GM21381 (cell line): ENCODE data around the gene AP1S3.

ENCODE experiments used
- ATAC-seq: cut with Tn5 transposase; IDR thresholded peaks from one replicate; pipeline ENCODE4 v1.9.1; 2021; ENCODE audit warnings: mild to moderate bottlenecking, moderate library complexity; ENCODE audit not compliant: unreplicated experiment

The AP1S3 gene

DNA sequence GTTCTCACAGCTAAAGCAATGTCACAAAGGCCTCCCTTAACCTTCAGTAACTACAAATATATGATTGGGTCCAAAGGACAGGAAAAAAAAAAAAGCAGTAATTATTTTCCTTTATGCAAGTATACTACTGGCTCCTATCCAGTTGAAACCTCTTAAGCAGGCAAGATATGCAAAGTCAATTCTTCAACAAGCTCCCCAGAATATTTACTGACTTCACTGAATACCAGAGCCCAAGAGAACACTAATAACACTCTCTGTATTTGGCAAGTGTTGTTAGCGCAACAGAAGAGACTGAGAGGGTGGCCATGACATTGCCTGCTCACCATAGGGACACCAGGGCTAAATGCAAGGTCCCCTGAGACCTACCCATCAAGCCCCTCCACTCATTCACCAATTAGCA, 74.5 kb downstream of the AP1S3 start:
- no peak for ATAC-seq

DNA sequence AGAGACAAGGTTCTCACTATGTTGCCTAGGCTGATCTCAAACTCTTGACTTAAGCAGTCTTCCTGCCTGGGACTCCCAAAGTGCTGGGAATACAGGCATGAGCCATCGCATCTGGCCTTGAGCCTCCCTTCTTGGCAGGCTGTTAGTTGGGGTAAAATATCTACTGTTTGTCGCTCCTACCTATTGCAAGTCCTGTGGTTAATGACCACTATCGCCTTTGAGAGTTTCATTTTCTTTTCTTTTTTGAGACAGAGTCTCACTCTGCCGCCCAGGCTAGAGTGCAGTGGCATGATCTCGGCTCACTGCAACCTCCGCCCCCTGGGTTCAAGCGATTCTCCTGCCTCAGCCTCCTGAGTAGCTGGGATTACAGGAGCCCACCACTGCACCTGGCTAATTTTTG, 75.6 kb downstream of the AP1S3 start:
- peak; percentile 68 for ATAC-seq

DNA sequence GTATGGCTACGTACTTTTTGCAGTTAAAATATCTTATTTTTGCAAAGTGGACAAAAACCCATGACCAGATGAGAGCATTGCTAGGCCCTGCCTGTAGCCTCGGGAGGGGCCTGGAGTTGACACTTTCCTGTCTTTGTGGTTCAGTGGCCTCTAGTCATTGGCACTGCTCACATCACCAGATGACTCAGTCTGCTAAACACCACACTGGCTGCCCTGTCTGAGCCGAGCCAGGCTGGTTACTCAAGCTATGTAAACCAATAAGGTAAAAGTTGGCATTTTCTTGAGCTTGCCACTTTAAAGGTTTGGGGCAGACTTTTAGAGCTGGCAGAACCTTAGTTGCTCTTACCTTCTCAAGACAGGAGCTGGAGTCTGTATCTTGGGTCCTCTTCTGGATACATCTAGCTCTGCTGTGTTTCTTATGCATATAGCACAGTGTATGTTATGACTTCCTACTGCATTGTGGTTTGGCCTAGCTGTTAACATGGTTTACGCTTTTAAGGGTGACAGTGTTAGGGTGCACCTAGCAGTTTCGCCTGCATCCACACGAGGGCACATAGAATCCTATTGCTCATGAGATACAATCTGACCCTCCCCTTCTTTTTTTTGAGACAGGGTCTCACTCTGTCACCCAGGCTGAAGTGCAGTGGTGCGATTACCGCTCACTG, 76.4 kb downstream of the AP1S3 start:
- peak; percentile 85 for ATAC-seq

DNA sequence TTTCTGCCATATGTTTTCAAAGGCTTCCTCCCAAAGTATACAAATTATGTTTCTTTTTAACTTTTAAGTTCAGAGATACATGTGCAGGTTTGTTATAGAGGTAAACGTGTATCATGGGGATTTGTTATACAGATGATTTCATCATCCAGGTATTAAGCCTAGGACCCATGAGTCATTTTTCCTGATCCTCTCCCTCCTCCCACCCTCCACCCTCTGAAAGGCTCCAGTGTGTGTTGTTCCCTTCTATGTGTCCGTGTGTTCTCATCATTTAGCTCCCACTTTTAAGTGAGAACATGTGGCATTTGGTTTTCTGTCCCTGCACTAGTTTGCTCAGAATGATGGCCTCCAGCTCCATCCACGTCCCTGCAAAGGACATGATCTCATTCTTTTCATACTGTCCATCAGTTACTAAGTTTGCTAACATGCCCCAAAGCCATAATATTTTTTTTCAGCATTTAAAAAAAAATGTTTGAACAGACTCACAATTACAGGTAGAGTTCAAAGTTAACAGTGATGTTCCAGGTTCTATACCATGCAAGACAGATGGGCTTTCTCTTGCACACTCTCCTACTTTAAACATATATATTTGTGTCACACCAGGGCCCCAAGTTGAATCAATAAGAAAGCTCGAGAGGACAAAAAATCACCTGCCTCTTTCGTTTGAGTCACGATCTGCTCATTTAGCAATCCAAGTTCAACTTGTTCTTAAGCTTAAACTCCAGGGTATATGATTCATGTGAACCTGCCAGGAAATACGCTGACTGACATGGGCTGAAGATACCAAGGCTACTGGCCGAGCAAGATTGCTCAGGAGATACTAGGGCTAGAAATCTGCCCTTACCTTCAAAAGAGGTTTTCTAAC, 77.6 kb downstream of the AP1S3 start:
- ATAC-seq, result no peak

DNA sequence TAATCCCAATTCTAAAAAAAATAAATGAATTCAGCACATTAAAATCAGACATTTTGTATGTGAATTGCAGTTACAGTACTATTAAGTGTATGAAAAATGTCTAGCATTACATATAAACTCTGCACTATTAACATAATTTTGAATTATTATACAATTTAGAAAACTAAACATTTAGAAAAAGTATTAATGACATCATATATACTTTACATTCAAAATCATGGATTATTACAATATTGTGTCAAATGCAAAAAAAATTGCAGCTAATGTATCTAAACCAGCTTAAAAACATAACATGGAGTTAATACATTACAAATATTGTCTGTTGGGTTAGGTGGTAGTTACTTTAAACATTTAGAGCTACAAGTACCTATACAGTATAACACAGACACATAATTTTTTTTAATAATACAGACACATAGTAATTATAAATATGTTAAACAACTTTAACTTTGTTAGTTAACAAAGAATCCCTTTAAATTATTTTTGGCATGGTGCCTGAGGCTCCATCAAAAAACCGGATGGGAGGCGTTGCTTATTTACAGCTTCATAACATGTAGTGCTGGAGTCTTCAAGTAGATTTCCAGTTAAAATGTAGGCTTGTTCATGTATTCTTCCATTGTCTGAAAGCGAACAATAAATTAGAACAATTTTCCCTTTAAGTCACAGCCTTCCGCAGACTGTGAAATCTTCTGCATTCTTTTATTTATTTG, 79.1 kb downstream of the AP1S3 start:
- no peak for ATAC-seq

DNA sequence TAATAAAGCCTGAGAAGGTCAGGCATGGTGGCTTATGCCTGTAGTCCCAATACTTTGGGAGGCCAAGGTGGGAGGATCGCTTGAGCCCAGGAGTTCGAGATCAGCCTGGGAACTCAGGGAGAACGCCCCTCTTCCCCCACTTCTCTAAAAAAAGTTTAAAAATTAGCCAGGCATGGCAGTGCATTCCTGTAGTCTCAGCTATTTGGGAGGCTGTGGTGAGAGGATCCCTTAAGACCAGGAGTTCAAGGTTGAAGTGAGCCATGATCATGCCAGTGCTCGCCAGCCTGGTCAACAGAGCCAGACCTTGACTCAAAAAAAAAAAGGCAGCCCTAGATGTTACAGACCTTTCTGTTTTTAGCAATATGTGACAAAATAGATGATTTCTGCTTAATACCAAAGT, 83.4 kb downstream of the AP1S3 start:
- ATAC-seq, result no peak

DNA sequence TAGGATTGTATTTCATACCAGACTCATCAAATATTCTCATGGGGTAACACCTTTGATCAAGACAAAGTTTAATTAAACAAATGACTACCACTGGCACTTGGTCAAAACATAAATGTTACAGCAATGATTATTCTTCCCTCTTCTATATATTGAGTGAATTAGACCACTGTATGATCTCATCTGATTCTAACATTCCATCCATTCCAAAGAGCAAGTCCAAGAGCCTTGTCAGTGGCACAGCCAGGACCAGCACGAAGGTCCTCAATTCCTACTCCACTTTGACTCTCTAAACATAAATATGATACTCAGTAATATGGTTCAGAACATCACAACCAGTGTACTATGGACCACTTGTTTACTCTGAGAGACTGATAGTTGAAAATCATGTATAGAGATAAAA, 86.4 kb downstream of the AP1S3 start:
- ATAC-seq, result no peak

DNA sequence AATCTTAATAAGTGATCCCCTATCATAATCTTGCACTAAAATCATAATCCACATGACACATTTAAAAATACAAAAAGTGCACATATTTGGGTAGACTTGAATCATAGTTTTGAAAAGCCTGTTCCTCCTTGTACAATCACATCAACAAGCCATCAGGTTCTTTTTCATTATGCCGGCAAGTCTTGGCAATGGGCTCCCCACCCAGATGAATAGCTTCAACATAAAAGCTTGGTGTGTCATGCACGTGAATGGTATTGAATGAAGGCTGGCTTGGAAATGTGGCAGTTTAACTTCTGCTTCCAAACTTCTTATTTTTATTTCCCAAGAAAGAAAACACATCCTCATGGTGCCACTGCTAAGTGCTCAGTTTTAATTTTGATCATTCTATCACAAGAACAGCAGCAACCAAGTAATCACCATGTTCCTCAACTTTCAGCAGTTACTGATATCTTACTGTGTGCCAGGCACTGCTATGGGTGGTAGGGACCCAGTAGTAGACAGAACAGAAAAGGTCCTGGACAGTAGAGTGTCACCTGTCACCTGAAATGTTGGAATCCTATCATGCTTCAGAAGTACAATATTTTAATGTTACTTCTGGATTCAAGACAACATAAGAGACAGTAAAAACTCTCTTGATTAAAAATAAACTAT, 89.9 kb downstream of the AP1S3 start:
- no peak for ATAC-seq

DNA sequence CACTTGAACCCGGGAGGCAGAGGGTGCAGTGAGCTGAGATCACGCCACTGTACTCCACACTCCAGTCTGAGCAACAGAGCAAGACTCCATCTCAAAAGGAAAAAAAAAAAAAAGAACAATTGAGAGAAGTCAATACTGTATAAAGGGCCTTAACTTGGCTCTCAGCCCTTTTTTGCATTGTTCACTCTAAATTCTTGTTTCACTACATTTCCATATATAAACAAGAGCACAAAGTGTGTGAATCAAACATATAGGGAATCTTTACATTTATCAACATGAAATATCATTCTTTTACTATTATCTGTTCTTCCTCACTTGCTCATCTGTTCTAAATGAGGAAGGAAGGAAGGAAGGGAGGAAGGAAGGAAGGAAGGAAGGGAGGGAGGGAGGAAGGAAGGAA, 90.8 kb downstream of the AP1S3 start:
- ATAC-seq, result no peak

- ATAC-seq, result no peak
These were observed 92.8 kb downstream of the AP1S3 start for GRCh38 chr2:223744580-223744979.

- no peak for ATAC-seq
These were observed 96.7 kb downstream of the AP1S3 start for GRCh38 chr2:223740679-223741078.

- ATAC-seq, result no peak
These were observed 100.2 kb downstream of the AP1S3 start for GRCh38 chr2:223737207-223737606.

DNA sequence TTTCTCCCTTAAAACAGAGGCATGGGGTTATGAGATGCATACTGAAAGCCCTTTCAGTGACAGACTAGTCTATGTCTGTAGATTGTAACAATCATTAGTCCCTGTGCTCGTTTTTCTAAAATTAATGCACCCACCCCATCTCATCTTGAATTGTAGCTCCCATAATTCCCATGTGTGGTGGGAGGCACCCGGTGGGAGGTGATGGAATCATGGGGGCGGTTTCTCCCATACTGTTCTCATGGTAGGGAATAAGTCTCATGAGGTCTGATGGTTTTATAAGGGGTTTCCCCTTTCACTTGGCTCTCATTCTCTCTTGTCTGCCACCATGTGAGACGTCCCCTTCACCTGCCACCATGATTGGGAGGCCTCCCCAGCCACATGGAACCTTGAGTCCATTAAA, 100.9 kb downstream of the AP1S3 start:
- no peak for ATAC-seq

DNA sequence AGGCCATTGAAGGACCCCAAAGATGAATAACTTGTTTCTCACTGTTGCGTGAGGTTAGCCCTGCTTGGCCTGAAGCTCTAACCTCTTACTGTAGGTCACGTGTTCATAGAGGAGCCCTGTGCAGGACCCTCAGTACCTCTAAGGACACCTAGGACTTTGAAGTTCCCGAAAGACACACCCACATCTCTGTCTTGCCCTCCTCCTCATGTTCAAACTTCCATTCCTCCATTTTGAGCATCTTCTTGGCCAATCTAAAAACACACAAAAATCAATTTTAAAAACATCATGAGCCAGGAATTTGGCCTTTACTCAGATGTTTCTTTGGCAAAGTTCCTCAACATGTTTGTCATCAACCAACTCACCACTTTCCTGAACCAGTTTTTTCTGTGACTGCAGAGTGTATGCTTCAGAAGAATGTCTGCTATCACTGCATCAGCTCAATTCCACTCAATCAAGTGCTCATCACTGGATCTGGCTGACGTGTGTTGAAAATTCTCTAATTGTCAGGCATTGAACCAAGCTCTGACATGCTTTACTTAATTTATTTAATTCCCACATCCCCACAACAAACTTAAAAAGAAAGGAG, 101.6 kb downstream of the AP1S3 start:
- ATAC-seq, result no peak

DNA sequence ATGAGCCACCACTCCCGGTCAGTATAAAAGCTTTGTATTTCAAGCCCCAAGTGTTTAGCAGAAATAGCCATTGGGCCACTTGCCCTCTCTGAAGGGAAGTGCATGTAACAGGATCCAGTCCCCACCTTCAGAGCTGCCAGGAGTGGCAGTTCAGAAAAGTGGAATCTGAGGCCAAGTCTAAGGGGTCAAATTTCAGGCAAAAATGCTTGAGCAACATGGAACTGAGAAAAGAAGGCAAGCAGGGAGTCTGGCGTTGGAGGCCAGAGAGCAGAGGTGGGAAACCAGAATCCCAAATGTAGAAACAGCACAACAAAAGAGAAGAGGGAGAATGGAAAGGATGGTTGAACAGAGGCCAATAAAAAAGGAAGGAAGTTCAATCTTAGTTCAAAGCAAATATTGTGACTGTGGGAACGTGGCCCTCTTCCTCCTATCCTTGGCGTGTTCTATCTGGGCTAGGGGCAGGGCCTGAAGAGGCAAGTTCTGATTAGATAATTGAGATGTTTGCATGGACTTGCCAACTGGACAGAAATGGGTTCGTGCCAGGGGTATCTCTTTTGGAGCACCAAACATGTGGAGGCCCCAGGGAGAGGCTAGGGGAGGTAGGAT, 102.2 kb downstream of the AP1S3 start:
- ATAC-seq, result no peak

- ATAC-seq, result no peak
These were observed 103.0 kb downstream of the AP1S3 start for GRCh38 chr2:223734346-223734745.

- ATAC-seq, result no peak
These were observed 105.0 kb downstream of the AP1S3 start for GRCh38 chr2:223732346-223732745.

DNA sequence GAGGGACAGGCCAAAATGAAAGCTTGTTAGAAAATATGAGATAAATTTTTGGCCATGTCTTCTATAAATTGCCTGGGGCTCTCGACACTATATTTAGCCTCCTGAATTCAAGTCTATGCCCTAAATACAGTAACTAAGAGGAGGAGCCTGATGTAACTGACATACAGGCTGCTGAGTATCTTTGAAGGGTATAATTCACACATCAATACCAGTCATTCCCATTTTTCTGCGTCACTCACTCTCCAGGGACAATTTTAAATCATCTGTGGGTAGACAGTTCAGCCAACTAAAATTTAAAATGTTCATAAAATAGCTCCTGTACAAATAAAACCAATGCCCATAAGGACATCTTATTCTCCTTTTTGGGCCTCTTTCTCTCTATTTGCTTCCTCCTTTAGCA, 105.9 kb downstream of the AP1S3 start:
- no peak for ATAC-seq

DNA sequence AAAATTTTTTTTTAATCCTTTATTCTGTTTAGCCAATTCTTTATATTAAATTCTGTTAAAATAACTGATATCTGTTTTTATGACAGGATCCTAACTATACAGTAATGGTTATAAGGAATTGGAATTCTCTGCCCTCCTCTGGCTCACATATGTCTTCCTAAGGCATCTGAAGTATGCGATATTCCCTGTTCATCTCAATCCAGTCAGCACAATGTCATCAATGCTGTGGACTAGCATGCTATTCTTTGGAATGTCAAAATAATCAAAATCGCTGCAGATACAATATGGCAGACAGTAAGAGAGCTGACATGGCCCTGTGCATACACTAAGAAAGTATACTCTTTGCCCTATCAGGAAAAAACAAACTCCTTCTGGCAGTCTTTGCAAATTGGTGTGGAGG, 107.6 kb downstream of the AP1S3 start:
- ATAC-seq, result no peak

DNA sequence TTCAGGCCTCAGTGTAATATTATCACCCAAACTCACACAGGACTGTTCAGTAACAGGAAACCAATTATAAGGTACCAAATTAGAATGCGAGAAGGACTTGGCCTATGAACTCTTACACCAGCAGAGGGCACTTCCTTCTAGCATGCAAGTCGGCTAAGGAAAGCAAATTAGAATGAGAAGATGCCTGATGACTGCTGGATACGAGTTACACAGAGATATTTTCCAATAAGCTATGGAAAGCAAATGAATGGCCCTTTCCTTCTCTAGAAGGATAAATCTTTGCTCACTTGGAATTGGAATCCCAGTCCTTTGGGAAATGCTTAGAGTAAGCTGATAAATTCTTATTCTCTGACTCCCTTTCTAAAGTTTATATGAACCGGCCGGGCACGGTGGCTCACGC, 109.8 kb downstream of the AP1S3 start:
- peak; percentile 99 for ATAC-seq
